Heart left ventricle (tissue), 16 donors: Measurements from ENCODE around the gene RANBP2. TPM values are rescaled to one million over a fixed set of nuclear protein-coding genes. Genes with fewer than 3 reads are reported as not detected.

Source experiments
- ATAC-seq, 4 donors: fragments of 200-7000 bp; cut with Tn5 transposase; one replicate each; pipeline ENCODE4 v1.9.1; 2020 to 2022; ENCODE audit warnings: moderate library complexity in 4 of 4, mild to moderate bottlenecking in 3 of 4, moderate number of reproducible peaks in 1 of 4
- DNase-seq, 5 donors: peaks; one replicate each; pipeline ENCODE4 v3.0.0-alpha.2; 2020
- H3K27ac ChIP-seq, 12 donors: fragments of 200-600 bp; sonication (generic) in 4 of 12; one replicate each; pipeline versions ENCODE4 v1.5.0 to v1.8.0; 2016 to 2022; ENCODE audit warnings: mild to moderate bottlenecking in 2 of 12
- H3K27me3 ChIP-seq, 9 donors: fragments of 200-600 bp; sonication (generic) in 2 of 9; one replicate each; pipeline versions ENCODE4 v1.5.1 to v1.8.0; 2016 to 2022; ENCODE audit warnings: mild to moderate bottlenecking in 3 of 9
- H3K36me3 ChIP-seq, 9 donors: fragments of 200-600 bp; sonication (generic) in 2 of 9; one replicate each; pipeline versions ENCODE4 v1.5.0 to v1.8.0; 2018 to 2022; ENCODE audit warnings: mild to moderate bottlenecking in 2 of 9
- H3K4me1 ChIP-seq, 12 donors: fragments of 200-600 bp; sonication (generic) in 4 of 12; one replicate each; pipeline versions ENCODE4 v1.5.0 to v1.8.0; 2016 to 2022; ENCODE audit warnings: mild to moderate bottlenecking in 3 of 12
- H3K4me3 ChIP-seq, 12 donors: fragments of 200-600 bp; sonication (generic) in 4 of 12; one replicate each; pipeline versions ENCODE4 v1.5.0 to v1.8.0; 2017 to 2022; ENCODE audit warnings: mild to moderate bottlenecking in 9 of 12, moderate library complexity in 4 of 12
- H3K9me3 ChIP-seq, 12 donors: fragments of 200-600 bp; sonication (generic) in 4 of 12; one replicate each; pipeline versions ENCODE4 v1.5.0 to v1.8.0; 2016 to 2022; ENCODE audit warnings: mild to moderate bottlenecking in 1 of 12
- CTCF ChIP-seq, 12 donors: fragments of 200-600 bp; sonication (generic) in 4 of 12; IDR thresholded peaks; one replicate each; pipeline versions ENCODE4 v1.5.0 to v1.8.0; 2018 to 2022; ENCODE audit warnings: antibody characterized with exemption in 12 of 12, mild to moderate bottlenecking in 5 of 12
- POLR2A ChIP-seq, 2 donors: fragments of 450-650 bp; IDR thresholded peaks; one replicate each; pipeline ENCODE4 v1.6.1; 2017; ENCODE audit warnings: antibody characterized with exemption in 2 of 2, mild to moderate bottlenecking in 2 of 2, moderate library complexity in 2 of 2
- WGBS, 4 donors: extraction: QIAGEN DNeasy Blood & Tissue Kit in 2 of 4; methylation state at CpG; one replicate each; pipeline versions ENCODE4 v1.1.5 to v1.1.7; 2013 to 2018; 5-methylcytosine and 5-hydroxymethylcytosine counted together
- intact Hi-C, 10 donors: fragments of 100-400 bp; cut with DNase I; formaldehyde crosslinking; loops; one replicate each; pipeline versions ENCODE4 v1.11.1 to v1.14.2; 2022
- polyA plus RNA-seq, 2 donors: library from polyadenylated mRNA; stranded (reverse); fragments of 200-250 nt; gene quantifications; one replicate each; pipeline ENCODE4 v1.2.3, GENCODE V29; 2013
- total RNA-seq, 9 donors: library from RNA; depleted of rRNA in 2 of 9; stranded (reverse); fragments of >200 nt in 2 of 9; fragmentation: NEBNext Ultra II Directional in 3 of 9; extraction: Animal tissue kit (Norgen Biotek cat#: 25700) in 3 of 9; gene quantifications; one replicate each; pipeline versions ENCODE4 v1.1.0 to v1.2.4, GENCODE V29; 2016 to 2023
- donor health status: ischemic (EF 13 %, LVEDD 7.1; RV severe dilation, severe dysfunction).
- donor health status: healthy with polysubstance abuse.
- donor health status: DM: no; HTN: yes; CAD: no.
- donor health status: DM: no; HTN: no; CAD: no.
- donor health status: ischemic (EF 25% LVEDD 6.9; RV normal size, moderate dysfunction).
- donor health status: ischemic (EF 25% LVEDD 5.7; RV mildly dilated, moderate dysfunction).
- donor health status: healthy.
- donor health status: DM: yes; HTN: yes; CAD: no.
- donor health status: ischemic (EF 35%, LVEDD 5.7; RV mildly dilated, moderate dysfunction).
- donor health status: nonischemic (EF 11% LVEDD 7.7; RV severe dilation, severe dysfunction).
- donor health status: DM: yes; HTN: yes; CAD: no.
- donor health status: PGD.
- donor health status: ischemic (EF 29% LVEDD 5.4; RV normal size, mild dysfunction).
- donor health status: nonischemic (EF 23%, LVEDD 6.1; RV moderate dilation, normal function).

RANBP2 gene
- total and polyA plus RNA-seq, 11 donors, result 9.9 to 67.7 (median 50.6) TPM

GRCh38 chr2:108776475-108776874 is 57.2 kb downstream of the RANBP2 start:
- H3K4me1 ChIP-seq, result no peaks in the 10 kb centered on the region
- no peak overlapping the region for H3K4me3 ChIP-seq
- WGBS, 4 donors, result 79 to 87% (median 82%) methylated on average over 3 of the region's 3 CpGs
- H3K27ac ChIP-seq, result no peak overlapping the region
- H3K9me3 ChIP-seq, result no peaks in the 10 kb centered on the region
- DNase-seq (no peak), ATAC-seq (no peak)
- intact Hi-C loops, result no loop called here
- H3K27me3 ChIP-seq, result no peaks in the 10 kb centered on the region
- no peak for TF ChIP-seq POLR2A (IDR thresholded peaks at IDR 0.05)
- TF ChIP-seq CTCF (IDR thresholded peaks at IDR 0.05), result no peak
- H3K36me3 ChIP-seq, result peaks cover 0 to 99% (median 94%) of the 10 kb centered on the region in 9 donors

- no peak for ATAC-seq
- Histone ChIP-seq H3K36me3 (peaks cover 0 to 99% (median 94%) of the 10 kb centered on the region in 9 donors), H3K4me3 (no peak overlapping the region), H3K9me3 (no peaks in the 10 kb centered on the region), H3K27me3 (no peaks in the 10 kb centered on the region), H3K27ac (no peak overlapping the region), H3K4me1 (no peaks in the 10 kb centered on the region)
- intact Hi-C loops, result no loop called here
- WGBS, 4 donors, result 41 to 89% (median 73%) methylated on average over 2 of the region's 2 CpGs
- no peak for DNase-seq
- TF ChIP-seq CTCF (IDR thresholded peaks at IDR 0.05), result no peak
These were observed 59.6 kb downstream of the RANBP2 start for GRCh38 chr2:108778857-108779256.

- intact Hi-C loops, result loop anchor here in 1 of 10 donors (10.0 kb wide), 1 partner anchor 101 kb away; no protein-coding TSS in a partner anchor
- ATAC-seq (peak in 1 of 4 donors; percentile 10), DNase-seq (no peak)
- 0 to 4% (median 1%) methylated on average over 1 of the region's 1 CpG for WGBS, 4 donors
- Histone ChIP-seq H3K27ac (peak overlapping the region in 10 of 12 donors; percentile 50 to 79 (median 61)), H3K27me3 (no peaks in the 10 kb centered on the region), H3K4me3 (peak overlapping the region; percentile 61 to 92 (median 78)), H3K4me1 (peaks cover 0 to 15% (median 5%) of the 10 kb centered on the region in 12 donors), H3K36me3 (peaks cover 0 to 45% (median 37%) of the 10 kb centered on the region in 9 donors), H3K9me3 (no peaks in the 10 kb centered on the region)
- TF ChIP-seq CTCF (IDR thresholded peaks at IDR 0.05) (no peak), POLR2A (IDR thresholded peaks at IDR 0.05) (no peak)
These were observed 66.7 kb downstream of the RANBP2 start for GRCh38 chr2:108786008-108786353.

- Histone ChIP-seq H3K9me3 (no peaks in the 10 kb centered on the region), H3K27ac (peak within 1 kb of the TSS in 10 of 12 donors; percentile 50 to 79 (median 61)), H3K4me1 (peaks cover 0 to 15% (median 5%) of the 10 kb centered on the region in 12 donors), H3K4me3 (peak within 1 kb of the TSS; percentile 61 to 92 (median 78)), H3K27me3 (no peaks in the 10 kb centered on the region), H3K36me3 (peaks cover 0 to 39% (median 31%) of the 10 kb centered on the region in 9 donors)
- DNase-seq, result peak; percentile 86 to 93 (median 88)
- TF ChIP-seq CTCF (IDR thresholded peaks at IDR 0.05) (peak in 1 of 12 donors; percentile 14), POLR2A (IDR thresholded peaks at IDR 0.05) (peak in 1 of 2 donors; percentile 21)
- WGBS, 4 donors, result 0 to 1% (median 1%) methylated on average over 51 to 78 of the region's 78 CpGs
- intact Hi-C loops, result loop anchor here in 1 of 10 donors (10.0 kb wide), 1 partner anchor 102 kb away; no protein-coding TSS in a partner anchor
- ATAC-seq, result peak; percentile 93 to 99 (median 99)
These were observed 67.3 kb downstream of the RANBP2 start, which contains the start of gene CCDC138 for GRCh38 chr2:108786354-108787215. Gene CCDC138, plus strand, starts transcription at chr2:108786771. Its CDS starts 52 bp downstream, at chr2:108786823.
